ENCODE measurements around the gene ZNF423.
"Not testable (repeated sequence)": the region's sequence is repeated elsewhere in the genome, so short reads cannot be mapped to it uniquely, and the experiment has no call there.

The ZNF423 gene

DNA sequence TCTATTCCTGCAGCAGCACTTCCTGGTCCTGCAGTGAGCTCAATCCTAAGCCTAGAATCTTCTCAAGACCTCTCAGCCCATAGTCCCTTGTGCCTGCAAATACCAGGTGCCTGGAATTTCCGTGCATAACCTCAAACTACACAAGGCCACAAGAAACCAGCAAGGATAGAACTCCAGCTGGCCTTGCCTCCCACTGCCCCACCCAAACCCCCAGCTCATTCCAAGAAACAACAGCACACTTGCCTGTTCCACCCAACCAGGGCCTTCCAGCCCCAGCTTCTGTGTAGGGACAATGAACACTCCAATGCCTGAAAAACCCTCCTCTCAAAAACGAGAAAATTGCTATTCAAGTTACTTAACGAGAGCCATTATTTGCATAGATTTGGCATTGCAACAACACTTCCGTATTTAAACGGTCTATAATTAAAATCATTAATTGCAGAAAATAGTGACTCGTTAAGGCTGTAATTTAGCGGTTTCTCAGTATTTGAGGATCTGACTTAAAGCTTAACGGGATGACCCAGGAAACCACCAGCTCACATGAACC, 335.3 kb downstream of the ZNF423 start:
- DNase-seq = no peak

DNA sequence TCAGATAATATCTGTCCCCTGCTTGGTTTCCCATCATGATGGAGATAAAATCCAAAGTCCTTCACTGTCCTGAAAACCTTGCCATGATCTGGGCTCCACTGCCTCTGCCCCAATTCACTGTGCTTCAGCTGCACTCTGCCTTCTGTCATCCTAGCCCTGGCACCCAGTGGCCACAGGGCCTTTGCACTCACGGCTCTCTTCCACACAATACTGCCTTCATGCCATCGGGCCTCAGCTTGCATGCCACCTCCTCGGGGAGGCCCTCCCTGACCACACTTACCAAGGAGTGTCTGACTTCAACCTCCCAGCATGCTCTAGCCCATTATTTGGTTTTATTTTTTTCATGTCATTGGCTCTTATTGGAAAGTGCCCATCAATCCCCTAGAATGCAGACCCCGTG, 336.2 kb downstream of the ZNF423 start:
- no peak for DNase-seq

DNA sequence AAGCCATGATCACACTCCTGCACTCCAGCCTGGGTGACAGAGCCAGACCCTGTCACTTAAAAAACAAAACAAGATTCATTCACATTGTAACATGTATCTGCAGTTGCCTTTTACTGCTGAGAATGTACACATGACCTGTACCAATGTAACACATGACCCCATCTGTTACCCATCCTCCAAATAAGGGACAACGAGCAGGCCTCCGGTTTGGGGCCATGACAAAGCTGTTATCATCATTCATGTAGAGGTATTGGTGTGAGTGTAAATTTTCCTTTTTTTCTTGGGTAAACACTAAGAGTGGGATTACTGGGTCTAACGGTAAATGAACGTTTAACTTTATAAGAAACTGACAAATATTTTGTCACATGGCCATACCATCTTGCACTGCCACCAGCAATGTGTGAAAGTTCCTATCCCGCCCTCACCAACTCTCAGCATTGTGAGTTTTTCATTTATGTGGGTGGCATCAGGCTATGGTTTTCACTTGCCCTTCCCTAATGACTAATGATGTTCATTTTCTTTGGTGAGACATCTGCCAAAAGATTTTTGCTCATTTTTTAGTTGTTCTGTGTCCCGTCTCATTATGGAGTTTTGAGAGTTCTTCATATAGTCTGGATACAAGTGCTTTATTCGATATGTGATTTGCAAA, 336.8 kb downstream of the ZNF423 start:
- no peak for DNase-seq

DNA sequence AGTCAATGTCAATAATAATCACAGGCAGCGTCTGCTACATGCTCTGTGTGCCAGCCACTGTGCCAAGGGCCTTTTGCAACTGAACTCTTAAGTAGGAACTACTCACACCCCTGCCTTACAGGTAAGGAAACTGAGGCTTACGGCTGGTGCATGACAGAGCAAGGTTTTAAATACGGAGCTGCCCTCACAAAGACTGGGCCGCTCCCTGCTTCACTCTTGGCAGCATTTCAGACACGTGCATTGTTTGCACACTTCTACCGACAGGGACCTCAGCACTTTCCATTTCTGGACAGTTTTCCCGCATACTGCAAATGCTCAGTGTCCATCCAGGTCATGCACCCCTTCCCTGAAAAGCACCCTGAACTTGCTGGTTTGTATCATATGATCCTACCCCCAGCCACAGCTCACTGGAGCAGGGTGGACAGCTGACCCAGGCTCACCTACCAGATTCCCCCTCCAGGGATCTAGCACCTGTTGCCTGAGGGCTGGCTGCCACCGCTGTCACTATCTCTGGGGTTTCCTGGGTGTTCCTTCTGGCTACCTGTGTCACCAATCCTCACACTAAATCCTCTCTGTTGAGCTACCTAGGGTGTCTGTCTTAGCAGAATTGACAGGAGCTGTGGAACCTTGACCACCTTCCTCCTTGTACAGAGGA, 339.4 kb downstream of the ZNF423 start:
- DNase-seq = no peak

DNA sequence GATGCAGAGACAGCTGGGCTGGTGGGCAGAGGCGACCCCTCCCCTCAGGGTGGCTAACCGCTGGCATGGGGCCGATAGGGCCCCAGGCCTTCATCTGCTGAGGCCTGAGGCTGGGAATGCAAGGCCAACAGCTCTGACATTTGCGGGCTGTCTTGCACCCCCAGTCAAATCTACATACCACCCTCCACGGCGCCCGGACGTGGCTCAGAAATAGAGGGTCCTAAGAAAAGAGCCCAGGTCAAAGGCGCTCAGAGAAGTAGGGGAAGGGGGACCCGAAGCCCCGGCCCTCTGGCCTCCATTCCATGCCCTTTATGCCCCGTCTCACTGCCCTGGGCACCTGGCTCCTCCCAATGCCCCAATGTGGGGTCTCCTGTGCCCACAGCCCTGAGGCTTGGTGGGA, 340.1 kb downstream of the ZNF423 start:
- no peak for DNase-seq

DNA sequence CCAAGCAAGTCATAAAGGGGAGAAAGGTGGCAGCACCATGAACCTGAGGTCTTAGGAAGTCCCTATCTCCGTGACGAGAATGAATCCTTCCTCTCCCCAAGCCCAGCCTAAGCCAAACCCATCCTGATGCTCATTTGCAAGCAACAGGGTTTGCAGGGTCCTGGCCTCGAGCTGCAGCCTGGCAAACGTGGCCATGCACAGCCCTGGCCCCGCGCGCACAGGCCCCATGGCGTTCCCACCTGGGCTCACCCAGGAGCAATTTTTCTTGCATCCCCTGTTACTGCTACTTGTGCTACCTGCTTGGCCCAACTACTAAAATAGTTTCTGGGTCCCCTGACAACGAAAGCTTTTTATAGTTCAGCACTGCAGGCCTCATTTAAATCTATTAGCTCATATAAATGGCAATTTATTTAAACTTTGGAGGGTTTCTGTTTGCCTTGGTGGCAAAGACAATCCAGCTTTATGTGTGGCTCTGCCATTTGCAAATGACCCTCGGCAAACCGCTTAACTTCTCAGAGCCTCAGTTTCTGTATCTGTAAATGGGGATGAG, 340.8 kb downstream of the ZNF423 start:
- DNase-seq = no peak

DNA sequence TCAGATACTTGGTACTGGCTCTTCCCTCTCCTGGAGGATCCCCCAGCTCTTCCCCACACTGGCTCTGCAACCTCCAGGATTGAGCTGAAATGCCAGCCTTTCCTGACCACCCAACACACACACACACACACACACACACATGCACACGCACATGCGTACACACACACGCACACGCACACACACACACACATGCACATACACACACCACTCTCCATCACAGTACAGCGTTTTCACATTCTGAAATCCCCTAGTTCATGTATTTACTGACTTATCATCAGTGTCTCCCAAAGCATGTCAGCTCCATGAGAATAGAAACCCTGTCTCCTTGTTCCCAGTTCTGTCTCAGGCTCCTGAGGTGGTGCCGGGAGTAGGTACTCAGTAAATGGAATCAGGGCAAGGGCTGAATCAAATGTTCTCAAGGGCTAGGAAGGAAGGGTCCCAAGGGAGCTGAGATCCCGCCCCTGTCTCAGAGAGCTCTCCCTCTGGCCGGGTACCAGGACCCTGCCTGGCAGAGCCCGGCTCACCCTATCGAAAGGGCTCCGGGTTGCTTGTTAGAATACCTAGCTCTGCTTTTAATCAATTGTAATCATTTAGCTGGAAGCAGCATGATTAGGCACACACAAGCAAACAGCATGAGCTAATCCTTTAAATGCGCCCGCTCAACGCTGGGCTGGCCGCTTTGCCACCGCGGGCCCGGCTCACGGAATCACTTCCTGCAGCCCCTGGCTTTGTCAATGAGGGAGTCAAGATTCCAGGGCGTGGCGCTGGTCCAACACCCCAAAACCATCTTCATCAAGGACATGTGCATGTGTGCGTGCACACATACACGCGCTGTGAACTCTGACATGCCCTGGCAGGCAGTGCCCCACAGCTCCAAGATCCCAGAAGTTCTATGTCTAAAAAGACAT, 341.6 kb downstream of the ZNF423 start:
- no peak for DNase-seq

DNA sequence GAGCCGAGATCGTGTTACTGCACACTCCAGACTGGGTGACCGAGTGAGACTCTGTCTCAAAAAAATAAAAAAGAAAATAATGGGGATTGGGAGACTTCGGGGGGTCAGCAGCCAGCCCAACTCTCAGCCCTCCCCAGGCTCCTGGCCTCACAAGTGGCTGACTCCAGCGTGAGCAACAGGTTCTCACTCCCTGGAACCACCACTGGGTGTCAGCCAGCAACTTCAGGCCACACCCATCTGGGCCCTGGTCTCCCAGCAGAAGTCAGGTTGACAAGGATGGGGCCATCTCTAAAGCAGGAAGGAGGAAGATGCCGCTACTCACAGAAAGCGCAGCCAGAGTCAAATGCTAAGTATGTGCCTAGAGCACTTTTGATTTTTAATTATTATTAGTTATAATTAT, 342.9 kb downstream of the ZNF423 start:
- no peak for DNase-seq

DNA sequence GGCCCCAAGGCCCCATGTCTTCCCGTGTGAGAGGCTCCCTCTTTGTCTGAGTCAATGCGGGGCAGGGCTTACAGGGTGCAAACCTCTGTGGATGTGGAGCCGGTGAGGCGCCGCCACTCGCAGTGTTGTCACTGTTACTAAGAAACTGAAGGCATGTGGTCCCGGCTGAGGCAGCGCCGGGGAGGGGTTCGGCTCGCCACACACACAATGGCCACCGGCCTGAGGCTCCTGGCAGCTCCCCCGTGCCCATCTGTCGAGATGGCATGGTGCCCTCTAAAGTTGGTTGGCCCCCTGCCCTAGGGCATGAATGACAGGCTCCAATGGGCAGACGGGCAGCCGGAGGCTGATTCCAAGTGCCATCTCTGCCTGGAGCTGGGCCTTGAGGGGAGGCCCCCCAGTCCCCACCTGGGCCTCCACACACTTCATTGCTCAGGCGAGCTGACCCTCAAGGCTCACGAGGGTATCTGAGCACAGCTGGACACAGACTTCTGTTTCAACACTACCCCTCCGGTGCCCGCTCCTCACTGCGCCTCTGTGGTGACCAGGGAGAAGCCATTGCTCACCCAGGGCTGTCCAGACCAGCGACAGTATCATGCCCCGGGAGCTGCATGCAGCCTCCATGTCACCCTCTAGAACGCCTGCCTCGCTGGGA, 345.1 kb downstream of the ZNF423 start:
- no peak for DNase-seq

DNA sequence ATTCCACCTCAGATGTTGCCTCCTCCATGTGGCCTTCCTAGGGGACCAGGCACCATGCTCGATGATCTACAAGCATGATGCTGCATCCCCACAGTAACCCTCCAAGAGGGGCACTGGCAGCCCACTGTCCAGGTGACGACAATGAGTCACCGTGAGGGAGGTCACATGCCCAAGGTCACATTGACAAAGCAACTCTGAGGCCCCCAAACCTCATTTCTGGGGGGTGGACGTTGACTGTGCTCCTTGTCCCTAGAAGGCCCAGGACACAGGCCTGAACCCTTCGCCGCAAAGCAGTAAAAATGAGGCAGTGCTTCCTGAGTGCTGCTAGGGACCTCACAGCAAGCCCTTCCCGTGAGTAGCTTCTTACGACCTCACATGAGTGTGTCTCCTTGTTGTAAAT, 345.8 kb downstream of the ZNF423 start:
- no peak for DNase-seq

DNA sequence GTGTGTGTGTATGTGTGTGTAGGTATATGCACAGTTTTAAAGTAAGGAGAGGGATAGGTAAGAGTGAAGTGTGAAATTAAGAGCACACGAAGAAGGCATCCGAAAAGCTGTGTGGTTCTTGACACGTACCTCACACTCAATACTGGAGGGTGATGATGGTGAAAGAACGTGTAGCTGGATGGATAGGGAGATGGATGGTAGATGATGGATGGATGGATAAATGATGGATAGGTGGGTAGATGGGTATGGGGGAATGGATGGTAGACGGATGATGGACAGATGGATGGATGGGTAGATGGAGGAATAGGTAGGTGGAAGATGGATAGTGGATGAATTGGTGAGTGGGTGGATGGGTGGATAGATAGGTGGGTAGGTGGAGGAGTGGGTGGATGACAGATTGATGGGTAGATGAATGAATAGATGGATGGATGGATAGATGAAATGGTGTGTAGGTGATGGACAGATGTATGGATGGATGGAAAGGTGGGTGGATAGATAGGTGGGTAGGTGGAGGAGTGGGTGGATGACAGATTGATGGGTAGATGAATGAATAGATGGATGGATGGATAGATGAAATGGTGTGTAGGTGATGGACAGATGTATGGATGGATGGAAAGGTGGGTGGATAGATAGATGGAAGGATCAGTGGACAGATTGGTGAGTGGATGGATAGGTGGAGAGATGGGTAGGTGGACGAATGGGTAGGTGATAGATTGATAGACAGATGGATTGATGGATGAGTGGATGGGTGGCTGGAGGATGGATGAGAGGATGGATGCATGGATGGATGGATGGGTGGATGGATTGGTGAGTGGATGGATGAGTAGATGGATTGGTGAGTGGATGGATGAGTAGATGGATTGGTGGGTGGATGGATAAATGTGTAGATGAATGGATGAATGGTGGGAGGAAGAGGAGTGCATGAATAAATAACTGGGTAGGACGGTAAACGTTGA, 349.6 kb downstream of the ZNF423 start:
- DNase-seq = not testable (repeated sequence)

DNA sequence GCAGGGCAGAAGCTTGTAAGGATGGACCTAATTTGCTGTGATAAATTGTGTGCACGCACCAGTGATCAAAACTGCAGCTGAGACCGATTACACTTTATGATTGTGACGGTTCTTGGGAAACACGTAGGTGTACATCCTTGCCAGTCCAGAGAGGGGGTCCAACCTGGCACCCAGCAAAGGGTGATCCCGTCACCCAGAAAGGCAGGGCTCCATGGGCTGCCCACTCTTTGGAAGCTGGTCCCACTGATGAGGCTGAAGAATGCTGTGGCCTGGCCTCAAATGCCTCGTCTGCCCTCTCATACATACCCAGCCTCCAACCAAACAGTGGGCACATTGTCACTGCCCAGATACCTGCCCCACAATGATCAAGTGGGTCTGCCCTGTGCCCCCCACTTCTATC, 350.4 kb downstream of the ZNF423 start:
- no peak for DNase-seq

DNA sequence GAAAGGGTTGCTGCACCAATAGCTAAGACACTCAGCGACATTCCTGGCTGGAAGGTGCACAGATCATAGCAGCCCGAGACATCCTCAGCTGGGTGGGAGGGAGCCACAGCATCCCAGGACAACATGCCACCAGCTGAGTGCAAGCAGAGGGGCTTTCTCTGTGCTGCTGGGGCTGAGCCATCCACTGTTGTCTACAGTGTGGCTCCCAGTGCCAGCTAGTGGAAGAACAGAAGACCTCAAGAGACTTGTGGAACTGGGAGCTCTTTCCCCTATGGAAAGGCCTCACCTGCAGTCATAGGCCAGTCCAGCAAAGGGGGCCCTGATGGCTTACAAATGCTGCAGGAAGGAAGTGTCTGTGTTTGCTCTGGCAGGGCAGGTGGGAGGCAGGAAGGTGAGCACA, 351.3 kb downstream of the ZNF423 start:
- DNase-seq = no peak

DNA sequence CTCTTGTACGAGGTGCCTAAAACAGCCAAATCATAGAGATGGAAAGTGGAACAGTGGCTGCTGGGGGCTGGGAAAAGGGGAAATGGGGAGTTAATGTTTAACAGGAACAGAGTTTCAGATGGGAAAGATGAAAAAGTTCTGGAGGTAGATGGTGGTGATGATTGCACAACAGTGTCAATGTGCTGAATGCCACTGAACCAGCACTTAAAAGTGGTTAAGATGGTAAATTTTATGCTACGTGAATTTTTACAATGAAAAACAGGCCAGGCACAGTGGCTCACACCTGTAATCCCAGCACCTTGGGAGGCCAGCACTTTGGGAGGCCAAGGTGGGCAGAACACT, 351.9 kb downstream of the ZNF423 start:
- no peak for DNase-seq

DNA sequence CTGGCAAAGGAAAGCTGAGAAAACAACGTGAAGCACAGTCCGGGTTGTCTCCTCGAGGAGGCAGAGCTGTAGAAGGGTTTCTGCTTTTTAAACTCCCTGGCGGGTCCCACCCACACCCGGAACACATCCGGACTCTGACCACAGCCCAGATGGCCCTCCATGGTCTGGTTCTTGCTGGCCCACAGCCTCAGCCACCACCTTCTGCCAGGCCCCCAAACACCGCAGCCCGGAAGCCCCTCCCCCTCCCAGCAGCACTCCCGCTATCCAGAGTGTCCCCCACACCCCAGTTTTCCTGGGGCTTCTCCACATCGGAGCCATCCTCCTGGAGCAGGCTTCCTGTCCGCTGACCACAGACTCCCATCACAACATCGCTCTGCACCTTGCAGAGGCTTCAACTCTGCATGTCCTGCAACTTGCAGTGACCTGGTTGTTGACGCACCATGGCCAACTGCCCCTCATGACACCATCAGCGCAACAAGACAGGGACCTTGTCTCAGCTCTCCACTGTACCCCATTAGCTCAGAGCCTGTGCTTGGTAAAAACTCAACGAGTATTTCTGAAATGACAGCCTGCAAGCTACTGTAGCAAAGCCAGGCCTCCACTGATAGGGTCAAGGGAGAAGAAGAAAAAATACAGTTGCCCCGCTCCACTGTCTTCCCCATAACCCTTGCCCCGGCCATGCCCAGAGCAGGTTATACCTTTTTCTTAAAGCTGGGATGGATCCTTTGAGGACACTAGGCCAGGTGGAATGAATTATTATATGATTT, 352.5 kb downstream of the ZNF423 start:
- no peak for DNase-seq

DNA sequence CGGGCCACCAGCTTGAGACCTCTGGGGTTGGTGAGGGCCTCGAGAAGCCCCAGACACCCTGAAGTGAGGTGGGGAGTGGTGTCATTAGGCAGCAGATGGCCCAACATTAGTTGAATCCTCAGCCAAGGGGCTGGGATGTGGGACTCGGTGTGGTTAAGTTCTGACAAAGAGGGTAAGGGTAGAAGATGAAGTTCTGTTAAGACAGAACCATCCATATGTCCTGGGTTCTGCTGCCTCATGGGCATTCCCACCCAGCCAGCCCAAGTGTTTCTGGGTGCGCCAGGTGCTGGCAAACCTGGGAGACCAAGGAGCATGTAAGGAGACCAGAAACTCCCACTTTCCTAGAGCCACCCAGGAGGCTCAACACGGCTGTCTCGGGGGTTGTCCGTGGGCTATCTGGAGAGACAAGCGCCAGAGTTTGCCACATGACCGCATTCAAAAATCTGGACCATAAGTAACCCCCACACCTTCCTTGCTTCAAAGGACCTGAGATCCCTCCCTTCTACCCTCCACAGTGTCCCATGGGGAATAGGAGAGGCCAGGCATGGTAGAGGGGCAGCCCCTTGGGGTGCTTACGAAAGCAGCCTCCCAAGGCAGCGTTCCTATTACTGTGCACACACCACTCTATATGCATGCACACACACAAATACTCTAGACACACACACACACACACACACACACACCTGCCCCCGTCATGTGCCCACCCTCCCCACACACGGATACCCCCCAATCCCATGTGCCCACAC, 353.6 kb downstream of the ZNF423 start:
- DNase-seq = no peak

DNA sequence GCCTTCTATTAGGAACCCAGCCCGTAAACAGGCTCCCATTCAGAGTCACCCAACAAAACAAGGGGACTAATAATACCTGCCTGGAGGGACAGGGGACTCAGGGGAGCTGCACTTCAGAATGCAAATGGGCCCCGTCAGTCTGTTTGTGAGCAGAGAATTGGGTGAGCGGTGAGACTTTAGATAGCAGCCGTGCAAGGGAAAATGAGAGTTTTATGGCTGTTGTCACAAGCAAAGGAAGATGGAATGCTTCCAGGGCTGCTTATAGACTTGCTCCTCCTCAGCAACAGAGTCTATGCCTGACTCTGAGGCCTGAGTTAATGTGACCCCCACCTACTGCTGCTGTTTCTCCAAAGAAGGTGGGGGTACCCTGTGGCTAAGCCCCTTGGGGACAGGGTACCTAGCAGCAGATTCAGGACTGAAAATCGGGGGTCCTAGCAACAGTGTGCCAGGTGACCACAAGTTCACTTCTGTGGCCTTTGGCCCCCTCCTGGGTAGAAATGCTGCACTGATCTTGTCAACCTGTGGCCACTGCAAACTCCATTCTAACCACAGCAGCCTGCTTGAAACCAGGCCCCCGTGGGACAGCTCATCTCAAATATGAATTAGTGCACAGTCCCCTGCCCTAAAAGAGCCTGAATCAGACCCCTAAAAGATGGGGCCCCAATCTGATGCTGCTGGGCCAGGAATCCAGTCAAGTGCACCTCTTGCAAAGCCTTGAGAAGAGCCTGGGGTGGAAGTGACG, 355.9 kb downstream of the ZNF423 start:
- no peak for DNase-seq

DNA sequence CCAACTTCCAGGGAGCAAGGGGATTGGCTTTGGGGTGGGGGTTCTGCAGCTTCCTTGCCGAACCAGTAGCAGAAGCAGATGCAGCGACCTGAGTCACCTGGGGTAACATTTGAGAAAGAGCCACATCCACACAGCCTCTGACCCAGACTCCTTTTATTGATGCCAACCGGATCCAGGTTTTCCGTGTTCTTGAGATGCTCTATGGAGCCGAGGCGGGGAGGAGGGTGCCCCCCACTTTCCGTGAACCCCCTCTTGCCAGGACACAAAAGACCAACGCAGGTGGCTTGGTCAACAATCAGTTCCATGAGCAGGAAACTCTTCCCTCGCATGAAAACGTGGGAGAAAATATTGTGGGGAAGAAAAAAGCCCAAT, 356.5 kb downstream of the ZNF423 start:
- no peak for DNase-seq

DNA sequence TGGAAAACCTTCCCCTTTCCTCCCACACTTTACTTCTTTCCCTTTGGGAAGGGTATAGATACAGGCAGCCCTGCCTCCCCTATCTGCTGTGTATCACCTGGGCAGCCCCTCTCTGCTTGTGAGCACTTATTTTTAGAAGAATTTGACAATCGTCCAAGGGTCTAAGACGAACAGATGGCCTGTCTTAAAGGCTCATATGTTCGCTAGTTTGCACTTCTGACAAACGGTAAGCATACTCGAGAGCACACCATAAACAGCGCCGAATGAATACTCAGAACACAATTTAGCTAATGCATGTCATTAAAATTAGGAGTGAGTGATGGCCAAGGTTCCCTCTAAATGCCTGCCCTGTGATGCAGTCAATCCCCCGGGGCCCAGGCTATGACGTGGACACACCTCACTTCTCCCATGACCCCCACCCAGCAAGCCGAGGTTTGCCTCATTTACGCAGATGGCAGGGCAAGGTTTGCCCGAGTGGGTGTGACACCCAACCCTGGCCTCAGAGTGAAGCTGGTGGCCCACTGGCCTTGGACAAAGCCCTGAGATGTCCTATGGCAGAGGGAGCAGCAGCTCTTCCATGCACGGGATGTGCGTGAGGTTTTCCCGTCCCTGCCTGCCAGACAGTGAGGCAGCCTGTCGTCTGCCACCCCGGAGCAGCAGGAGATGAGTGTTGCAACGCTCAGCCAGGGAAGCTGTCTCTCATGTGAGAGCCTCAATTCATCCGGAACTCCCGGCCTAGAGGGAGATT, 357.1 kb downstream of the ZNF423 start:
- no peak for DNase-seq

Data from NCI-H187 treated with DMSO at 0.1 percent for 48 hours (cell line).